GM18508 (cell line): ENCODE results near the gene ATXN7.

Experiments used
- ATAC-seq: cut with Tn5 transposase; IDR thresholded peaks from one replicate; pipeline ENCODE4 v1.9.1; 2021; ENCODE audit warnings: moderate number of reproducible peaks; ENCODE audit not compliant: insufficient read depth, unreplicated experiment

ATXN7 gene

DNA sequence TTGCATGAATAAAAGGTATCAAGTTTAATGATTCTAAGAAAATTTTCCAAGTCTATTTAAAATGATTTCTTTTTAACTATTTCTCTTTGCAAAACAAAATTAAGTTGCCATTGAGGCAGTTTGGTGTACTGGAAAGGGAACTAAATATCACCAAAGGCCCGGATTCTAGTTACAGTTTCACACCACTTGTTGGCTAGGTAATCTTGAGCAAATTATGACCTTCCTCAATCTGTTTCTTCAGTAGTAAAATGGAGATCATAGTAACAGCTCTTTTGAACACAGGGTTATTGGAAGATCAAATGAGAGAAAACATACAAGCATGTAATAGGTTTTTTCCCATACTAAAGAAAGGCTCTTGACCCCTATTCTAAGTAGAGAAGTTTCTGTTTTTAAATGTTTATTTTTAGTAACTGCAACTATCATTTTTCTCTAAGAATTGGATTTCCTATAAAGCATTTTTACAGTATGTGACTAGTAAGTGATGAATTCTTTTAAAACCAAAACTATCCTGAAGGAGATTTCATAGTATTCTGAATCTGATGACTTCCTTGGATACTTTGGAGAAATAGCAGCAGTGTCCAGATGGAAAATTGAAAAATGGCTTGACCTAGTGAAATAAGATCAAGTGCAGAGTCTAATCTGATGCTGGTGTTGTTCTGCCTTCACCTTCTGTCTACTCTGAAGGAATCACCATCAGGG lies 32.8 kb downstream of the ATXN7 start:
- no peak for ATAC-seq

DNA sequence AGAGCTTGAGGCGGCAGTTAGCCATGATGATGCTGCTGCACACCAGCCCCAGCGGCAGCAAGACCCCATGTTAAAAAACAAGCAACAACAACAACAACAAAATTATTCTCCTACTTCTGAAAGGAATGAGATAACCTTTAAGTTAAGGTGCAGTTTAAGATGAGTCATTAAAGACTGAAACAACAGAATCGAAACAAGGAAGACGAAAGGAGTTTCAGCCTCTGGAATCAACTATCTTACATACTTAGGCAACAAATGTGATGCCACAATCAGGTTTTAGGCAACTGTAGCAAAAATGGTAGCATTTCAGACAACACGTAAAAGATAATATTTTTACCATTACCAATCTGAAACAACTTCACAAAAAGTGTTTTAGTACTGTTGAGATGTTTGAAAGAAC lies 36.3 kb downstream of the ATXN7 start:
- ATAC-seq: no peak

DNA sequence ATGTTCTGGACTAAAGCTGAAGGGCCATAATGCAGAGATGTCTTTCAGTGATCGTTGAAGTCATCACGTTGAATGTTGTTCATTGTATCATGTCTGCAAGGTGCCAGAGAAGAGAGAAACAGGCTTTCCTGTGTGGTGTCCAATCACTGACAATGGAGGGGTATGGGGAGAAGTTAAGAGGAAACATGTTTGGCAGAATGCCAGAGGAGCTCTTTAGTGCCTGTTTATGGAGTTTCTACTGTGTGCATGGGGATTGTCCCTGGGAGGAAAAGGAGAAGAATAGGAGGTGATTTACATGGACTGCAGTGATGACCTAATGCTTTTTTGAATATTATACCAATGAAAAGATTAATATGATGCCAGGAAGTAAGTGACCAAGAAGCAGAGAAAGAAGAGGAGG lies 36.8 kb downstream of the ATXN7 start:
- ATAC-seq: no peak

- no peak for ATAC-seq
These were observed 42.3 kb downstream of the ATXN7 start for GRCh38 chr3:63905731-63906620.

GRCh38 chr3:63908081-63908736 lies 44.5 kb downstream of the ATXN7 start:
- no peak for ATAC-seq

GRCh38 chr3:63908776-63909175 lies 45.1 kb downstream of the ATXN7 start:
- no peak for ATAC-seq

GRCh38 chr3:63909431-63909830 lies 45.8 kb downstream of the ATXN7 start:
- ATAC-seq: no peak

- no peak for ATAC-seq
These were observed 46.3 kb downstream of the ATXN7 start for GRCh38 chr3:63910001-63910400.

DNA sequence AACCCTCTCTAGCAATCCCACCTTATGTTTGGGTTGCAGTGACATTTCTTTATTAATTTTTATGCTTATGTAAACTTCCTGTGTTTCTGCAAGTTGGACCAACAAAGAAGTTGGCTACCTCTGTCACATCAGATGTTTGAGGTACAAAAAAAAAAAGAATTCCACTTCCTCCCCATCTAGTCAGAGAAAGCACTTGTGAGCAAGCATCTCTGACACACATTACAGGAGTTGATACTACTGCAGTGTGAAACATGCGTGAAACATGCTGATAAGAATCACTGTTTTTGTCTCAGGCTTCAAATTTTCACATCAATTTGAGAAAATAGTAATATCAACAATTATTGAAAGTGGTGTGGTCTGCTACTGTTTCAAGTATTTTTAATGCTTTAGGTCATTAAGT lies 47.2 kb downstream of the ATXN7 start:
- ATAC-seq: no peak

- ATAC-seq: peak; percentile 5
These were observed 47.8 kb downstream of the ATXN7 start for GRCh38 chr3:63911509-63911872.

DNA sequence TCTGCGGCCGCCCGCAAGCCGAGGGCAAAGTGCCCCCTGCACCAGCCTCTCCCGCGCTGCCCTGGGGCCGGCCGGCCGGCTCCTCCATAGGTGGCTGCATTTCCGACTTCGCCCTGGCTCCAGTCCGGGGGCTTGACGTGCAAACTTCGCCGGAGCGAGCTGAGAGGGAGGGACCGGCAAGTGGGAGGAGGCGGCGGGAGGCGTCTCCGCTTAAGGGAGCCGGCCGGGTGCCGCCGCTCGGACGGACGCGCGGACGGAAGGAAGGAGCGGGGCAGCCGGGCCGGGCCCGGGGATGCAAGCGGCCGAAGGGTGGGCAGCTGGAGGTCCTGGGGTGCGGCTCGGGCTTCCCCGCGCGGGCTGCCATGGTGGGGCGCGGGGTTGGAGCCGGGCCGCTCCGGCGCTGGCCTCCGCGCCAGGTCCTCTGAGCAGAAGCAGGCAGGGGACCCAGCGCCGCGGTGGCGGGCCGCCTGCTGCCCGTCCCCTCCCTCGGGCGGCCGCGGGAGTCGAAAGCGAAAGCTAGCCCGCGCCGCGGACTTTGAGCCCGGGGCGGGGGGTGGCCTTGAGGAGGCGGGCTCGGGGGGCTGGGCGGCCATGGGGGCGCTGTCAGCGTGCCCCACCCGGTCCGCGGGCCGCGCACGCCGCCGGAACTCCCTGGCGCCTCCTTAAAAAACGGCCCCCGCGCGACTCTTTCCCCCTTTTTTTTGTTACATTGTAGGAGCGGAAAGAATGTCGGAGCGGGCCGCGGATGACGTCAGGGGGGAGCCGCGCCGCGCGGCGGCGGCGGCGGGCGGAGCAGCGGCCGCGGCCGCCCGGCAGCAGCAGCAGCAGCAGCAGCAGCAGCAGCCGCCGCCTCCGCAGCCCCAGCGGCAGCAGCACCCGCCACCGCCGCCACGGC lies 48.5 kb downstream of the ATXN7 start, which contains the start of gene SCAANT1:
SCAANT1 (minus strand) TSS at position 511 of the 895 bp plus-strand sequence.
- peak; percentile 75 for ATAC-seq

GRCh38 chr3:63912768-63913588 lies 49.3 kb downstream of the ATXN7 start:
- no peak for ATAC-seq

GRCh38 chr3:63914312-63914711 lies 50.6 kb downstream of the ATXN7 start:
- ATAC-seq: no peak

DNA sequence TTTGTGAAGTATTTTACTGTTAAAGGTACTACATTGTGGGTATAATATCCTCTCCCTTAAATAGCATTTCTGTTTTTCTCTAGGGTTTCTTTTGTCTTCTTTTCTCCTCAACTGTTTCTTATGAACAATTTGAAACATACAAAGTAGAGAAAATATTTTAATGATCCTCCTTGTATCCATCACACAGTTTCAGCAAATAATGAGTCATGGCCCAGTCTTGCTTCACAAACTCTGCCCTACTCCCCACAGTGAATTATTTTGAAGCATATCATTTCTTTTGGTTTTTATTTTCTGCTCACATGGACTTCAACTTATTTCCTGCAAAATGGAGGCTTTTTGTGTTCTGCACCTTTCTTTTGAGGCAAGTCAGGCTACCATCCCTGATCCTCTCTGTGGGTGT lies 54.7 kb downstream of the ATXN7 start:
- no peak for ATAC-seq

GRCh38 chr3:63920001-63920400 lies 56.3 kb downstream of the ATXN7 start:
- ATAC-seq: no peak

- peak; percentile 64 for ATAC-seq
These were observed 58.2 kb downstream of the ATXN7 start for GRCh38 chr3:63921741-63922482.

- no peak for ATAC-seq
These were observed 59.0 kb downstream of the ATXN7 start for GRCh38 chr3:63922491-63923199.

DNA sequence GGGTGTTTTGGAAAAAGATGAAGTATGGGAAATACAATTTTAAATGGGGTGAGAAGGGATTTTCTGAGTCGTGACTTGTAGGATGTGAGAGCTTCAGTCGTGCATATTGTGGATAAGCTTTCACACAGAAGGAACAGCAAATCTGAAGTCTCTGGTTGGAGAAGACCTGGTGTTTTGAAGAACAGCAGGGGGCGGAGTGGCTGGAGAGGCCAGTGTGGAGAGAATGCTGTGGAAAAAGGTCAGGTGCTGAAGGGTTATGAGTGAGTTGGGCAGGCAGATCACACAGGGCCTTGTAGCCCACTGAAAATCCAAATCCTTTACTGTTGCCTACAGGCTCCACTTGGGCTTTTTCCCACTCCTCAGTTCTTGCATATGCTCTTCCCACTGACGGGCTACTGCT lies 62.6 kb downstream of the ATXN7 start:
- no peak for ATAC-seq
